Liver (tissue), 9 donors: Measurements from ENCODE around the gene FBN1. TPM values are rescaled to one million over a fixed set of nuclear protein-coding genes. Genes with fewer than 3 reads are reported as not detected.

Experiments
- DNase-seq: peaks from one replicate; pipeline ENCODE4 v3.0.0-alpha.2; 2017; ENCODE audit warnings: low spot score
- H3K27ac ChIP-seq, 2 donors: one replicate each; pipeline ENCODE4 v1.7.0; 2013; ENCODE audit warnings: inconsistent platforms in 2 of 2, low read length in 2 of 2, control low read depth in 1 of 2, low read depth in 1 of 2, mild to moderate bottlenecking in 1 of 2
- H3K27me3 ChIP-seq, 4 donors: one replicate each; pipeline versions ENCODE4 v1.6.1 to v1.7.0; 2013; ENCODE audit warnings: low read length in 3 of 4, inconsistent platforms in 1 of 4, mild to moderate bottlenecking in 1 of 4, moderate library complexity in 1 of 4; ENCODE audit not compliant: control insufficient read depth in 4 of 4, insufficient read depth in 4 of 4
- H3K36me3 ChIP-seq, 4 donors: one replicate each; pipeline versions ENCODE4 v1.6.1 to v1.7.0; 2013; ENCODE audit warnings: low read length in 3 of 4, mild to moderate bottlenecking in 3 of 4, low read depth in 1 of 4, moderate library complexity in 1 of 4; ENCODE audit not compliant: control insufficient read depth in 4 of 4, insufficient read depth in 3 of 4
- H3K4me1 ChIP-seq, 4 donors: one replicate each; pipeline versions ENCODE4 v1.6.1 to v1.7.0; 2013; ENCODE audit warnings: low read length in 3 of 4, mild to moderate bottlenecking in 3 of 4, moderate library complexity in 1 of 4; ENCODE audit not compliant: control insufficient read depth in 4 of 4, insufficient read depth in 4 of 4
- H3K4me3 ChIP-seq, 3 donors: one replicate each; pipeline versions ENCODE4 v1.6.1 to v1.7.0; 2013; ENCODE audit warnings: low read length in 3 of 3, control low read depth in 1 of 3, low read depth in 1 of 3, mild to moderate bottlenecking in 1 of 3
- H3K9ac ChIP-seq, 2 donors: one replicate each; pipeline ENCODE4 v1.7.0; 2013; ENCODE audit warnings: low read length in 2 of 2, mild to moderate bottlenecking in 2 of 2, moderate library complexity in 2 of 2, control low read depth in 1 of 2, low read depth in 1 of 2
- H3K9me3 ChIP-seq, 4 donors: one replicate each; pipeline versions ENCODE4 v1.6.1 to v1.7.0; 2013; ENCODE audit warnings: low read length in 3 of 4; ENCODE audit not compliant: control insufficient read depth in 4 of 4
- CTCF ChIP-seq: fragments of 150-350 bp; IDR thresholded peaks from 2 replicates; pipeline ENCODE4 v1.5.1; 2017; ENCODE audit warnings: improper control_type of control experiment, low read depth, low read length; ENCODE audit not compliant: missing input control
- FOXA2 ChIP-seq: IDR thresholded peaks from 2 replicates; pipeline ENCODE4 v1.6.1; 2016; ENCODE audit warnings: antibody characterized with exemption
- HNF4A ChIP-seq, 2 donors: conservative IDR thresholded peaks; 2 replicates each; pipeline ENCODE4 v1.6.1; 2016; ENCODE audit warnings: antibody characterized with exemption in 2 of 2, mild to moderate bottlenecking in 2 of 2
- HNF4G ChIP-seq: IDR thresholded peaks from 2 replicates; pipeline ENCODE4 v1.6.1; 2016; ENCODE audit warnings: antibody characterized with exemption
- NR2F2 ChIP-seq: IDR thresholded peaks from 2 replicates; pipeline ENCODE4 v1.6.1; 2016; ENCODE audit warnings: antibody characterized with exemption
- RXRA ChIP-seq, 2 donors: IDR thresholded peaks; 2 replicates each; pipeline ENCODE4 v1.6.1; 2017 to 2018; ENCODE audit warnings: antibody characterized with exemption in 2 of 2, mild to moderate bottlenecking in 1 of 2
- SP1 ChIP-seq: IDR thresholded peaks from 2 replicates; pipeline ENCODE4 v1.6.1; 2018; ENCODE audit warnings: antibody characterized with exemption, mild to moderate bottlenecking
- TAF1 ChIP-seq: conservative IDR thresholded peaks from 2 replicates; pipeline ENCODE4 v1.6.1; 2016; ENCODE audit warnings: antibody characterized with exemption, mild to moderate bottlenecking
- YY1 ChIP-seq: IDR thresholded peaks from 2 replicates; pipeline ENCODE4 v1.6.1; 2016; ENCODE audit warnings: antibody characterized with exemption, mild to moderate bottlenecking
- WGBS: extraction: QIAGEN DNeasy Blood & Tissue Kit; methylation state at CpG from one replicate; pipeline ENCODE4 v1.1.7; 2013; 5-methylcytosine and 5-hydroxymethylcytosine counted together
- polyA plus RNA-seq, 2 donors: library from polyadenylated mRNA; stranded (reverse) in 1 of 2; unstranded in 1 of 2; fragments of 200-250 nt in 1 of 2; fragments of >200 nt in 1 of 2; fragmentation: Nextera tagmentation in 1 of 2; extraction: Ambion mirVana in 1 of 2; gene quantifications; one replicate each; pipeline versions ENCODE4 v1.2.1 to v1.2.3, GENCODE V29; 2013 to 2015
- total RNA-seq, 2 donors: library from RNA; depleted of rRNA; stranded (reverse); fragments of >200 nt; gene quantifications; one replicate each; pipeline ENCODE4 v1.2.3, GENCODE V29; 2014
- TF ChIP-seq, protein P1 (sequence below): IDR thresholded peaks from 2 replicates; pipeline ENCODE4 v1.6.1; 2016; ENCODE audit warnings: antibody characterized with exemption
- donor health status: healthy.
- donor health status: healthy.
- donor health status: healthy.
- donor health status: healthy.
- donor health status: healthy.

The FBN1 gene
- total and polyA plus RNA-seq, 4 donors, result 1.3 to 20.1 (median 12.4) TPM

DNA sequence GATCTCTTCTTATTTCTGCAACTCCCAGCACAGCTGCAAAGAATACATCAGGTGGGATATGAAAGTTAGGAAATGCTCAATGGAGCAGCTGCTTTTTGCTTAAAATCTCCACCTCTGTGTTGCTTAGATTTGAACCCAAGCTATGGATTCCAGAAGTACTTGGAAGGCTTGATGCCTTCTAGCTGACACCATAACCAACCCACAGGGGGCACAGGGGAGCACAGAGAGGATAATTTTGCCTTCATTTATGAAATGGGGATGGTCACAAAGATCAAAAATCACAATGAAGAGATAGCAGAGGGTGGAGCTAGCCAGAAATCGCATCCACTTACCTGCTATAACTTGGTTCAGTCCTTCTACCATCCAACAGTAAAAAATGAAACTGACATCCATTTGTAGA, 238.6 kb downstream of the FBN1 start (continued):
- TF ChIP-seq CTCF (no peak), HNF4A (conservative IDR thresholded peaks at IDR 0.05) (no peak)

DNA sequence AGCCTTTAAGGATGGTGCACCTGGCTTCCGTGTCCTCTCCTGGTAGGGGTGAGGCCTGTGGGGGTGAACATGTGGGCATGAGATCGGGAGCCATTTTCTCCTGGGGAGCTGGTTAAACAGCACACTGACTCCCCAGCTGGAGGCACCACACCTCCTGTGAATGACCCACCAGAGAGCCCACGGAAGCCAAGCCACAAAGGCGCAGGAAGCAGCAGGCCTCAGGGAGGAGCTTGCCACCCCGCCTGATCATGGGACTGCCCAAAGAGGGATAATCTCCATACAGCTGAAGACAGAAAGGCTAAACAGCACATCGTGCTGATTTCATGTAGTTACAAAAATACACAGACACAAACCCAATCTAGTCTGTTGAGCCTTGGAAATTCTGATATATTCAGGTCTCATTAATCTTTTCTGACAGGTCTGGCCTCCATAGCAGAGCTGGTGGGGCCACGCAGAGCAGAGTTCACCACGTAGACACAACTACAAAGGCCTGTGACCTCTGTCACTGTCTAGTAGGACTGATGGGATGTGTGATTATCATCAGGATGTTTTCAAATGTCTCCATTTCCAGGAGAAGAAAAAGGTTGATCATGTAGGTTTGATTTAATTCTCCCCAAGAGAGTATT, 239.1 kb downstream of the FBN1 start:
- H3K27me3 ChIP-seq, result no peaks in the 10 kb centered on the region
- no peaks in the 10 kb centered on the region for H3K36me3 ChIP-seq
- no peaks in the 10 kb centered on the region for H3K9me3 ChIP-seq
- H3K9ac ChIP-seq, result no peak overlapping the region
- H3K4me3 ChIP-seq, result no peak overlapping the region
- DNase-seq, result no peak
- H3K27ac ChIP-seq, result no peak overlapping the region
- 88% methylated on average over 8 of the region's 8 CpGs for WGBS
- peaks cover 0 to 4% (median 0%) of the 10 kb centered on the region in 4 donors for H3K4me1 ChIP-seq
- no peak for TF ChIP-seq TAF1
- TF ChIP-seq NR2F2, result no peak
- TF ChIP-seq, protein P1, sequence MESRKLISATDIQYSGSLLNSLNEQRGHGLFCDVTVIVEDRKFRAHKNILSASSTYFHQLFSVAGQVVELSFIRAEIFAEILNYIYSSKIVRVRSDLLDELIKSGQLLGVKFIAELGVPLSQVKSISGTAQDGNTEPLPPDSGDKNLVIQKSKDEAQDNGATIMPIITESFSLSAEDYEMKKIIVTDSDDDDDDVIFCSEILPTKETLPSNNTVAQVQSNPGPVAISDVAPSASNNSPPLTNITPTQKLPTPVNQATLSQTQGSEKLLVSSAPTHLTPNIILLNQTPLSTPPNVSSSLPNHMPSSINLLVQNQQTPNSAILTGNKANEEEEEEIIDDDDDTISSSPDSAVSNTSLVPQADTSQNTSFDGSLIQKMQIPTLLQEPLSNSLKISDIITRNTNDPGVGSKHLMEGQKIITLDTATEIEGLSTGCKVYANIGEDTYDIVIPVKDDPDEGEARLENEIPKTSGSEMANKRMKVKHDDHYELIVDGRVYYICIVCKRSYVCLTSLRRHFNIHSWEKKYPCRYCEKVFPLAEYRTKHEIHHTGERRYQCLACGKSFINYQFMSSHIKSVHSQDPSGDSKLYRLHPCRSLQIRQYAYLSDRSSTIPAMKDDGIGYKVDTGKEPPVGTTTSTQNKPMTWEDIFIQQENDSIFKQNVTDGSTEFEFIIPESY, result no peak
- no peak for TF ChIP-seq YY1
- no peak for TF ChIP-seq RXRA (IDR thresholded peaks at IDR 0.05)
- no peak for TF ChIP-seq CTCF
- no peak for TF ChIP-seq HNF4G
- TF ChIP-seq FOXA2, result no peak

DNA sequence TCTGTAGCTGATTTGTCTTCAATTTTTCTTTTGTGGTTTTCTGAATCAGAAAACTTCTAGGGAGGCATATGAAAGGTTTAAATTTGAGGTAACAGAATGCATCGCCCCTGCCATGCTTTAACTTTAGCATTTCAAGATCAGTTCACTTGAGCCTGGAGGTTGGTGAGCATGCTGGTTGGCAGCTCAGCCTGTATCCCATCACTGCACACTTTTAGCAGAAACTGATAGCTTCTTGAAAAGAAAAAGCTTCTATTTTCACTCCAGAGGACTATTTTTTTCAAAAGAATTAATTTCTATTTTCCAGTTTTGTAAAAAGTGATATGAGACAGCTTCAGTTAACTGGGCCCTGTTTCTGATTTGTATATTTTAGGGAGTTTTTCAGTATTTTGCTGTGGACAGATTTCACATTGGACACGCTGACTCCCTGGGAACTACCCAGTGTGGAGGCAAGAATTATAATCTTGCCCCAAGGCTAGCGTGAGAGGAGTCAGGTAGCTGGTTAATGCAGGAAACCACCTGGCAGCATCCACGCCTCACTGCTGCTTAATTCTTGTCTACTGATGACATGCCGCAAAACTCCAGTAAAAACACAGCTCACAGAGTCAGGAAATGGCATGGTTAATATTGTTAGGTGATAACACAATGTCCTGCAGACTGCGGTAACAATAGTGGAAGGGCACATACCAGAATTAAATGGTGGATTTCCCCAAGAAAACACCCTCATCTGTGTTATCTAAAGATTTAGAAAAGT, 242.9 kb downstream of the FBN1 start:
- Histone ChIP-seq H3K4me1 (no peaks in the 10 kb centered on the region), H3K27ac (no peak overlapping the region), H3K9me3 (no peaks in the 10 kb centered on the region), H3K36me3 (no peaks in the 10 kb centered on the region), H3K4me3 (no peak overlapping the region), H3K9ac (no peak overlapping the region), H3K27me3 (no peaks in the 10 kb centered on the region)
- no peak for DNase-seq
- WGBS, result 89% methylated on average over 6 of the region's 6 CpGs
- no peak for TF ChIP-seq SP1
- TF ChIP-seq HNF4A (conservative IDR thresholded peaks at IDR 0.05), result no peak
